HEK293 (cell line): ENCODE measurements around the gene BBOF1.

Experiments
- KLF10 ChIP-seq: fragments of 450-650 bp; IDR thresholded peaks from 2 replicates; pipeline ENCODE4 v1.5.1; 2018; ENCODE audit warnings: missing biosample characterization, mild to moderate bottlenecking, missing genetic modification characterization
- TCF7L2 ChIP-seq: IDR thresholded peaks from 2 replicates; pipeline ENCODE4 v1.6.1; 2011; ENCODE audit warnings: low read depth, mild to moderate bottlenecking, inconsistent platforms, low read length, moderate library complexity, borderline replicate concordance
- ZNF114 ChIP-seq: fragments of 450-650 bp; formaldehyde crosslinking; IDR thresholded peaks from 2 replicates; pipeline ENCODE4 v1.5.0; 2017; ENCODE audit warnings: missing biosample characterization, missing genetic modification characterization
- ZNF404 ChIP-seq: fragments of 450-650 bp; formaldehyde crosslinking; IDR thresholded peaks from 2 replicates; pipeline ENCODE4 v1.5.1; 2017; ENCODE audit warnings: missing biosample characterization, missing genetic modification characterization
- ZNF473 ChIP-seq: fragments of 450-650 bp; formaldehyde crosslinking; IDR thresholded peaks from 2 replicates; pipeline ENCODE4 v1.5.1; 2017; ENCODE audit warnings: missing biosample characterization, missing genetic modification characterization
- ZNF701 ChIP-seq: fragments of 450-650 bp; formaldehyde crosslinking; IDR thresholded peaks from 2 replicates; pipeline ENCODE4 v1.5.1; 2016; ENCODE audit warnings: missing biosample characterization, missing genetic modification characterization

- TF ChIP-seq ZNF404 (tag by site-specific recombination) (no peak), KLF10 (no peak), TCF7L2 (no peak), ZNF473 (tag by site-specific recombination) (no peak), ZNF701 (tag by site-specific recombination) (no peak), ZNF114 (tag by site-specific recombination) (no peak)
These were observed 26.4 kb downstream of the BBOF1 start for GRCh38 chr14:74045522-74045921.
